ENCODE measurements around the gene IL5RA. TPM values are rescaled to one million over a fixed set of nuclear protein-coding genes. Genes with fewer than 3 reads are reported as not detected.

IL5RA gene, protein sequence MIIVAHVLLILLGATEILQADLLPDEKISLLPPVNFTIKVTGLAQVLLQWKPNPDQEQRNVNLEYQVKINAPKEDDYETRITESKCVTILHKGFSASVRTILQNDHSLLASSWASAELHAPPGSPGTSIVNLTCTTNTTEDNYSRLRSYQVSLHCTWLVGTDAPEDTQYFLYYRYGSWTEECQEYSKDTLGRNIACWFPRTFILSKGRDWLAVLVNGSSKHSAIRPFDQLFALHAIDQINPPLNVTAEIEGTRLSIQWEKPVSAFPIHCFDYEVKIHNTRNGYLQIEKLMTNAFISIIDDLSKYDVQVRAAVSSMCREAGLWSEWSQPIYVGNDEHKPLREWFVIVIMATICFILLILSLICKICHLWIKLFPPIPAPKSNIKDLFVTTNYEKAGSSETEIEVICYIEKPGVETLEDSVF
- total RNA-seq, result under 1 TPM in 1 of 4 donors, not detected in 3; 0.59 TPM

DNA sequence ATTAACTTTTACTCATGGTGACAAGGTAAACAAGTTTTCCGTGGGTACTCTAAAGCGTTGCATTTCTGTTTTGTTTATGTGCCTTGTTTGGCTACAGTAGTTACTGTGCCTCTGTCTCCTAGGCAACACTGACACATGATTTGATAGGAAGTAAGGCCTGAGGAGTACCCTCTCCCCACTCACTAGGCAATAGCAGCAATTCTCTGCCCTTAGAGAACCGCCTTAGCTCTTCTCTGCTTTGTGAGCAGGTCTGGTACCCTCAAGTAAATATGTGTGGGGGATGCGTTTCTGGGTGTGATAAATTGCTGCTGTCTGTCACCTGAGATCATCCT lies at the start of gene IL5RA:
Gene IL5RA (minus strand): TSS at position 76 of the 332 bp plus-strand sequence. CDS start 5,390 bp downstream, outside the sequence.
- no peak for DNase-seq (ENCODE audit: low spot score in 2 of 2)
- no peaks in the 10 kb centered on the region for H3K36me3 ChIP-seq
- no peak within 1 kb of the TSS for H3K27ac ChIP-seq
- no peaks in the 10 kb centered on the region for H3K4me1 ChIP-seq
- no peaks in the 10 kb centered on the region for H3K9me3 ChIP-seq
- 45 to 51% methylated on average over 4 of the region's 4 CpGs for WGBS, 2 donors
- TF ChIP-seq POLR2A (IDR thresholded peaks at IDR 0.05) (no peak), EP300 (IDR thresholded peaks at IDR 0.05) (no peak)
- TF ChIP-seq, protein P1, sequence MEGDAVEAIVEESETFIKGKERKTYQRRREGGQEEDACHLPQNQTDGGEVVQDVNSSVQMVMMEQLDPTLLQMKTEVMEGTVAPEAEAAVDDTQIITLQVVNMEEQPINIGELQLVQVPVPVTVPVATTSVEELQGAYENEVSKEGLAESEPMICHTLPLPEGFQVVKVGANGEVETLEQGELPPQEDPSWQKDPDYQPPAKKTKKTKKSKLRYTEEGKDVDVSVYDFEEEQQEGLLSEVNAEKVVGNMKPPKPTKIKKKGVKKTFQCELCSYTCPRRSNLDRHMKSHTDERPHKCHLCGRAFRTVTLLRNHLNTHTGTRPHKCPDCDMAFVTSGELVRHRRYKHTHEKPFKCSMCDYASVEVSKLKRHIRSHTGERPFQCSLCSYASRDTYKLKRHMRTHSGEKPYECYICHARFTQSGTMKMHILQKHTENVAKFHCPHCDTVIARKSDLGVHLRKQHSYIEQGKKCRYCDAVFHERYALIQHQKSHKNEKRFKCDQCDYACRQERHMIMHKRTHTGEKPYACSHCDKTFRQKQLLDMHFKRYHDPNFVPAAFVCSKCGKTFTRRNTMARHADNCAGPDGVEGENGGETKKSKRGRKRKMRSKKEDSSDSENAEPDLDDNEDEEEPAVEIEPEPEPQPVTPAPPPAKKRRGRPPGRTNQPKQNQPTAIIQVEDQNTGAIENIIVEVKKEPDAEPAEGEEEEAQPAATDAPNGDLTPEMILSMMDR (IDR thresholded peaks at IDR 0.05), result no peak
- H3K4me3 ChIP-seq, result no peak within 1 kb of the TSS
- no peaks in the 10 kb centered on the region for H3K27me3 ChIP-seq

DNA sequence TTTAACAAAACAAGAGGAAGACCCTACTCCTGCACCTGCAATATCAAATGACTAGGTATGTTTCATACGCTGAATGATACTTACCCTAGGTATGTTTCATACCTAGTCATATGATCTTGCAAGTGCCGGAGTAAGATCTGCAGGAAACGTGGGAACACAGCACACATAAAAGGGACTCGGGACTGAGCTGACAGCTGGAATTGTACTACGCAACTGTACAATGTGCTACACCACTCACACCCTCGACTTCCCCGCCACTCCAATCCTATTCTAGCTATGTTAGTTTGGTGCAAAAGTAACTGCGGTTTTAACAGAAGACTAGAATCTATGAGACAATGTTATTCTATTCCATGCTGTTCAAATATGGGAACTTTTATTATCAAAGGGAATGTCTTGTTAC lies 47.3 kb upstream of the IL5RA start:
- TF ChIP-seq EP300 (IDR thresholded peaks at IDR 0.05) (no peak), POLR2A (IDR thresholded peaks at IDR 0.05) (no peak)
- WGBS, 2 donors, result 90 to 91% methylated on average over 8 of the region's 8 CpGs
- Histone ChIP-seq H3K4me3 (no peak overlapping the region), H3K27me3 (no peaks in the 10 kb centered on the region), H3K9me3 (no peaks in the 10 kb centered on the region), H3K27ac (no peak overlapping the region), H3K4me1 (peaks cover 0 to 32% (median 0%) of the 10 kb centered on the region in 4 donors), H3K36me3 (peaks cover 0 to 67% (median 0%) of the 10 kb centered on the region in 3 donors)
- DNase-seq (ENCODE audit: low spot score in 2 of 2), result no peak

DNA sequence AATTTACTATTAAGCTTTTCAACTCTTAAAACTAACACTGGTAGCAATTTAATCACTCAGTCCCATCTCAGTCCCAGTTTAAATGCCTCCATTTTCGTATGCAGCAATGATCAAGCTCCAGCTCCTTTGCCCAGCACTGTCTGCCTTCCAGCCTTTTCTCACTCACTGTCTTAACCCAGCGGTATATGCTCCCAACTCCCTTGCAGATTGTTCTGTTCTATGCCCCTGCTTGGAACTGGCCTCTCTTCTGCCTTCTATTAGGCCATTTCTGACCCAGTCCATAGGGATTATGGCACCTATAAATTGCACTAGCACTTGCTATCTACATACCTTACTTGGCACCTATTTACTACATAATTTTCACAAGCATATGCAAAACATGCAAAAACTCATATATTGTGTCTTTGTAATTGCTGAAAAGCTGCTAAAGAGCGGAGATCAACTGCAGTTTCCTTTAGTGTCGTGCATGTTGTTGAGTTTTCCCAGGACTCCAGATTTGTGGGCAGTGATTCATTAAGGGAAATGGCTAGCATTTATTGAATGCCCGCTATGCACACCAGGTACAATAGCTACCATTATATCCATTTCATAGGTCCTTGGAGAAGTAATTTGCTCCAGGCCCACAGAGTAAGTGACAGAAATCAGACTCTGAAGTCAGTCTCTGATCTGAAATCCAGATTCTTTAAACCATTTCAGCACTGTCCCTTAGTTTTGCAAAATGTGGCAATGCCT lies 44.9 kb upstream of the IL5RA start:
- no peak for DNase-seq (ENCODE audit: low spot score in 2 of 2)
- H3K27ac ChIP-seq, result no peak overlapping the region
- WGBS, 2 donors, result 76 to 80% methylated on average over 5 of the region's 5 CpGs

DNA sequence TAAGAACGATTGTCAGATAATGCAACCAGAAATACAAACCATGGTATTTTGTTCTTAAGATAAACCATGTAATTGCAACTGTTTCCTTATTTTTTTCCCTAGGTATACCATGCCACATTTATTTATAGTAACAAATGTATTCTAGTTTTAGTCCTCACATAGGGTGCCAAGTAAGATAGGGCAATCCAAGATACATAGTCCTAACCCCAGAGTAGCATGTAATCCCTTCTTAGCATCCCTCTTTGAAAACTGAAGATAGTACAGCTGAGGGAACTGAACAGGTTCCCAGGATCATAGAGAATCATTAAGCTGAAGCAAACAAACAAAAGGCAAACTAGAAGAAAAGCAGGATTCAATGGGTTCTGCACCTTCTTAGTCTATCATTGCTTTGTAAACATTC lies 41.3 kb upstream of the IL5RA start:
- Histone ChIP-seq H3K4me1 (peaks cover 0 to 10% (median 0%) of the 10 kb centered on the region in 4 donors), H3K4me3 (no peak overlapping the region), H3K27ac (no peak overlapping the region), H3K27me3 (no peaks in the 10 kb centered on the region), H3K36me3 (peaks cover 6 to 88% (median 9%) of the 10 kb centered on the region in 3 donors), H3K9me3 (no peaks in the 10 kb centered on the region)
- WGBS, 2 donors, result 86 to 87% methylated on average over 1 of the region's 1 CpG
- no peak for TF ChIP-seq POLR2A (IDR thresholded peaks at IDR 0.05)
- no peak for TF ChIP-seq EP300 (IDR thresholded peaks at IDR 0.05)
- TF ChIP-seq, protein P1 (IDR thresholded peaks at IDR 0.05), result no peak
- no peak for DNase-seq (ENCODE audit: low spot score in 2 of 2)

More for the DNA sequence above, 44.9 kb upstream of the IL5RA start:
- Histone ChIP-seq H3K4me3 (no peak overlapping the region), H3K27me3 (no peaks in the 10 kb centered on the region), H3K4me1 (peaks cover 0 to 14% (median 0%) of the 10 kb centered on the region in 4 donors), H3K9me3 (no peaks in the 10 kb centered on the region), H3K36me3 (peaks cover 0 to 85% (median 6%) of the 10 kb centered on the region in 3 donors)
- TF ChIP-seq, protein P1 (IDR thresholded peaks at IDR 0.05), result no peak
- no peak for TF ChIP-seq POLR2A (IDR thresholded peaks at IDR 0.05)
- TF ChIP-seq EP300 (IDR thresholded peaks at IDR 0.05), result no peak

DNA sequence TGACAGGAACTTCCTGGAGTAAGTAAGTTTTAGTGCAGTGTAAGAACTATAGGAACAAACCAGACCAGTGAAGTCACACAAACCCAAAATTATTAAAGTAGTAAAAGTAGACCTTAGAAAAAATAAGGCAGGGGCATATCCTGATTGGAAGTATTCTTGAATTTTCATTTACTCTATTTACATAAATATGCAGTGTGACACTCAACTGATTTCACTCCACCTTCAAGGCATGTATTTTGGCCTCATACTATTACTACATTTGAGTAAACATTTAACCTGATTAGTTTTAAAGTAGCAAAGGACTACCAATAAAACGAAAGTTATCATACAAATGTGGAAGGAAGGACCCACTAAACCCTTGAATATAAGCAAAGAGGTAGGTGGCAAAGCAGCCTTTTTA lies 39.4 kb upstream of the IL5RA start:
- Histone ChIP-seq H3K27ac (no peak overlapping the region), H3K4me1 (peaks cover 0 to 6% (median 0%) of the 10 kb centered on the region in 4 donors), H3K9me3 (no peaks in the 10 kb centered on the region), H3K36me3 (peaks cover 6 to 90% (median 9%) of the 10 kb centered on the region in 3 donors), H3K4me3 (no peak overlapping the region), H3K27me3 (no peaks in the 10 kb centered on the region)
- no peak for TF ChIP-seq EP300 (IDR thresholded peaks at IDR 0.05)
- TF ChIP-seq POLR2A (IDR thresholded peaks at IDR 0.05), result no peak
- TF ChIP-seq, protein P1 (IDR thresholded peaks at IDR 0.05), result no peak
- DNase-seq (ENCODE audit: low spot score in 2 of 2), result no peak
- 86 to 87% methylated on average over 1 of the region's 1 CpG for WGBS, 2 donors
